Activated B cell treated with CpG ODN at 0.5 μM for 24 hours (primary cell): ENCODE results near the gene EWSR1. TPM values are rescaled to one million over a fixed set of nuclear protein-coding genes. Genes with fewer than 3 reads are reported as not detected.

Source experiments
- ATAC-seq: fragments of 200-7000 bp; cut with Tn5 transposase; one replicate; pipeline ENCODE4 v1.10.0; 2021; ENCODE audit warnings: low read depth, mild to moderate bottlenecking, moderate library complexity
- CTCF ChIA-PET: fragments of 350-600 bp; sonication (Branson Sonifier 250); formaldehyde crosslinking; loops from one replicate; lab custom pipeline; 2021; ENCODE audit warnings: antibody characterized with exemption; lab: Charles Lee
- POLR2A ChIA-PET: fragments of 350-600 bp; sonication (Branson Sonifier 250); formaldehyde crosslinking; loops from one replicate; lab custom pipeline; 2021; ENCODE audit warnings: antibody characterized with exemption; lab: Charles Lee
- DNase-seq: peaks from one replicate; pipeline ENCODE4 v3.0.0; 2022
- H3K27ac Mint-ChIP-seq: one replicate; pipeline ENCODE4 v1.8.0; 2020; ENCODE audit warnings: mixed read lengths
- H3K27me3 Mint-ChIP-seq: one replicate; pipeline ENCODE4 v1.8.0; 2021; ENCODE audit warnings: mixed read lengths
- H3K36me3 Mint-ChIP-seq: one replicate; pipeline ENCODE4 v1.8.0; 2021; ENCODE audit warnings: low read depth, mixed read lengths
- H3K4me1 Mint-ChIP-seq: one replicate; pipeline ENCODE4 v1.8.0; 2021; ENCODE audit warnings: mixed read lengths
- H3K4me3 Mint-ChIP-seq: one replicate; pipeline ENCODE4 v1.8.0; 2020; ENCODE audit warnings: mild to moderate bottlenecking, mixed read lengths
- H3K9me3 Mint-ChIP-seq: one replicate; pipeline ENCODE4 v1.8.0; 2020; ENCODE audit warnings: mixed read lengths
- intact Hi-C: fragments of 100-400 bp; cut with micrococcal nuclease; formaldehyde crosslinking; loops from one replicate; pipeline ENCODE4 v1.15.1; 2024
- total RNA-seq: library from RNA; stranded (reverse); gene quantifications from 2 replicates; pipeline ENCODE4 v1.2.3, GENCODE V29; 2022
- TF ChIP-seq, protein P1 (sequence below): fragments of 200-600 bp; IDR thresholded peaks from one replicate; pipeline ENCODE4 v1.8.0; 2022; ENCODE audit warnings: antibody characterized with exemption, mild to moderate bottlenecking

The EWSR1 gene
- total RNA-seq, 1 donor from 2014 or later, result 382 TPM

DNA sequence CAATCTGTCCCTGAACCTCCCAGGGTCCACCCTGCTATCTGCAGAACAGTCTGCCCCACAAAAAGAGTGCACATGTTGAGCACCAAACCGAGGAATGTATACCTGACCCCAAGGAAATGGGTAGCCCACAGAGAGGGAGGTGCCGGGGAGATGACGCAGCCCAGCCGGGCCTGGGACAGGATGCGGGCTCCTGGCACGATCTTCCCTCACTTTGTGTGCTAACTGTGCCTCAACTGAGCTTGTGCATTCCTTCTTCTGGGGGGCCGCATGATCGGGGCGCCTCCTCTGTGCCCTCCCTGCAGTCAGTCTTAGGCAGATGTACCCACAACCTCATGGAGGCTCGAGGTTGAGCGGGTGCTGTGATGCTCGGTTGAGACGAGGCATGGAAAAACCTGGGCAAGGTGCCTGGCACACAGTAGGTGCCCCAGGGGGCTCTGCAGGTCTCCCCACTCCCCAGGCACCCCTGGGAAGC lies 40.8 kb downstream of the EWSR1 start:
- CTCF ChIA-PET, result no interaction called here
- peaks cover 34% of the 10 kb centered on the region for H3K27me3 Mint-ChIP-seq
- POLR2A ChIA-PET, result no interaction called here
- no peak overlapping the region for H3K4me3 Mint-ChIP-seq
- no peak for ATAC-seq
- H3K27ac Mint-ChIP-seq, result no peak overlapping the region
- peaks cover 34% of the 10 kb centered on the region for H3K4me1 Mint-ChIP-seq
- H3K36me3 Mint-ChIP-seq, result no peaks in the 10 kb centered on the region
- no peak for DNase-seq
- no peaks in the 10 kb centered on the region for H3K9me3 Mint-ChIP-seq
- intact Hi-C loops, result no loop called here
- TF ChIP-seq, protein P1, sequence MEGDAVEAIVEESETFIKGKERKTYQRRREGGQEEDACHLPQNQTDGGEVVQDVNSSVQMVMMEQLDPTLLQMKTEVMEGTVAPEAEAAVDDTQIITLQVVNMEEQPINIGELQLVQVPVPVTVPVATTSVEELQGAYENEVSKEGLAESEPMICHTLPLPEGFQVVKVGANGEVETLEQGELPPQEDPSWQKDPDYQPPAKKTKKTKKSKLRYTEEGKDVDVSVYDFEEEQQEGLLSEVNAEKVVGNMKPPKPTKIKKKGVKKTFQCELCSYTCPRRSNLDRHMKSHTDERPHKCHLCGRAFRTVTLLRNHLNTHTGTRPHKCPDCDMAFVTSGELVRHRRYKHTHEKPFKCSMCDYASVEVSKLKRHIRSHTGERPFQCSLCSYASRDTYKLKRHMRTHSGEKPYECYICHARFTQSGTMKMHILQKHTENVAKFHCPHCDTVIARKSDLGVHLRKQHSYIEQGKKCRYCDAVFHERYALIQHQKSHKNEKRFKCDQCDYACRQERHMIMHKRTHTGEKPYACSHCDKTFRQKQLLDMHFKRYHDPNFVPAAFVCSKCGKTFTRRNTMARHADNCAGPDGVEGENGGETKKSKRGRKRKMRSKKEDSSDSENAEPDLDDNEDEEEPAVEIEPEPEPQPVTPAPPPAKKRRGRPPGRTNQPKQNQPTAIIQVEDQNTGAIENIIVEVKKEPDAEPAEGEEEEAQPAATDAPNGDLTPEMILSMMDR, result no peak

DNA sequence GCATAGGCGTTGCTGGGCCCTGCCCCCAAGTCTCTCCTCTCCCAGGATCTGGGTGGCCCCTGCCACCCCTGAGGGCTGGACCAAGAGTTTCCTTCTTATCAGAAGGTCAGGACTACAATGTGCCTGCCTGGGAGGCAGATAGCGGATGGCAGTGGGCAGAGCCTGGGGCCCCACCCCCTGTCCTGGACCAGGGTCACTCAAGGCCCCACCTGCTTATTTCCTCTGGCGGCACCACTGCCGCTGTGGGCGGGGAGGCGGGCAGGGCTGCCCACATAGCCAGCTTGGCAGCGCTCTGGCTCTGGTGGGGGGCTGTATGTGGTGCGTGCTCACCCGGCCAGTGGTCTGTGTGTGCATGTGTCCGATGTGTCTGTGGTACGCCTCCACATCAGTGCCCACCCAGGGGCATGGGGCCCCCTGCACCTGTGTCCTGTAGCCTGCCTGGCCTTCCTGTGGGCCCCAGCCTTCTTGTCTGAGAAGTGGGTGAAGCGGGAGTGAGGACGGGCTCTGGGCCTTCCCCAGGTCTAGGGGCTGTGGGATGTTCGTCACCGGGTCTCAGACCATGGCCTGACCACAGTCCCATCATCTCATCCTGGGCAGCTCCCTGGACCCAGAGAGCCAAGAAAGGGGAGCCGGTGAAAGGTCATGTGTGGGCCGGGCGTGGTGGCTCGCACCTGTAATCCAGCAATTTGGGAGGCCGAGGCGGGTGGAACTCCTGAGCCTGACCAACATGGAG lies 41.4 kb downstream of the EWSR1 start:
- no peak for DNase-seq
- ATAC-seq, result no peak
- Mint-ChIP-seq H3K27me3 (peaks cover 41% of the 10 kb centered on the region), H3K36me3 (no peaks in the 10 kb centered on the region), H3K4me3 (no peak overlapping the region), H3K4me1 (peaks cover 41% of the 10 kb centered on the region), H3K27ac (no peak overlapping the region), H3K9me3 (no peaks in the 10 kb centered on the region)
- intact Hi-C loops, result no loop called here
- TF ChIP-seq, protein P1, result no peak
- ChIA-PET POLR2A (no interaction called here), CTCF (no interaction called here)

DNA sequence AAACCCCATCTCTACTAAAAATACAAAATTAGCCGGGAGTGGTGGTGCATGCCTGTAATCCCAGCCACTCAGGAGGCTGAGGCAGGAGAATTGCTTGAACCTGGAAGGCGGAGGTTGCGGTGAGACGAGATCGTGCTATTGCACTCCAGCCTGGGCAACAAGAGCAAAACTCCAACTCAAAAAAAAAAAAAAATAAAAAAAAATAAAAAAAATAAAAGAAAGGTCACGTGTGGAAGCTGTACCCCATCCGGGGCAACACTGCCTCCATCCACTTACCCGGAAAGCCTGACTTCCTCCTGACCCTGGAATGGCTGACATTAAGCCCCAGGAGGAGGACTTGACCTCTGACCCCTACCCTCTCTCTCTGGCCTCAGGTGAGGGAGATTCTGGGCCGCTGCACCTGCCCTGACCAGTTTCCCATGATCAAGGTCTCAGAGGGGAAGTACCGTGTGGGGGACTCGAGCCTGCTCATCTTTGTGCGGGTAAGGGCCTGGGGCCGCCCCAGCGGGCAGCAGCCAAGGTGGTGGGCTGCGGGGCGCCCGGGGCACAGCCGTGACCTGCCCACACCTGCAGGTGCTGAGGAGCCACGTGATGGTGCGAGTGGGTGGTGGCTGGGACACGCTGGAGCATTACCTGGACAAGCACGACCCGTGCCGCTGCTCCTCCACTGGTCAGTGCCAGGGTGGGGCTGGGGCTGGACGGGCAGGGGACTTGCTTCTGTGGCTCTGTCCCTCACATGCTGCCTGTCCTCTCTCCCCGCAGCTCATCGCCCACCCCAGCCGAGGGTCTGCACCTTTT lies 42.2 kb downstream of the EWSR1 start:
- intact Hi-C loops, result no loop called here
- ATAC-seq, result no peak
- TF ChIP-seq, protein P1, result no peak
- CTCF ChIA-PET, result no interaction called here
- Mint-ChIP-seq H3K27ac (no peak overlapping the region), H3K4me1 (peaks cover 45% of the 10 kb centered on the region), H3K9me3 (no peaks in the 10 kb centered on the region), H3K27me3 (peaks cover 40% of the 10 kb centered on the region), H3K4me3 (no peak overlapping the region), H3K36me3 (no peaks in the 10 kb centered on the region)
- POLR2A ChIA-PET, result no interaction called here
- DNase-seq, result no peak

DNA sequence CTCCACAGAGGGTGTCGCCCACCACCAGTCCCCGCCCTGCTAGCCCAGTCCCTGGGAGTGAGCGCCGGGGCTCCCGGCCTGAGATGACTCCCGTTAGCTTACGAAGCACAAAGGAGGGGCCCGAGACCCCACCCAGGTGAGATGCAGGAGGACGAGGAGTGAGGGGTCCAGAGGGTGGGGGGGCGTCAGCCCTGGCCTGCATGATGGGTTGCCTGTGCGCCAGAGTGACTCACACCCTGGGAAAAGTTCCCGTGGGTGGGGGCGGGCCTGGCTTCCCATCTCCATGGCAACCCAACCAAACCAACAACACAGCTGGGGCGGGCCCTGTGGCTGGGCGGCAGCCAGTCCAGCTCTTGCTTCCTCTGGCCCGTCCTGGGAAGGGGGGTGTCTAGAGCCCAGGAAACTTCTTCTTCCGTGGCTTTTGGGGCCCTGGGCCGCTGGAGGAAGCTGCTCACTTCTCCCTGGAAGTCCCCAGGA lies 42.8 kb downstream of the EWSR1 start:
- peak; percentile 53 for ATAC-seq
- no peaks in the 10 kb centered on the region for H3K9me3 Mint-ChIP-seq
- peaks cover 42% of the 10 kb centered on the region for H3K4me1 Mint-ChIP-seq
- TF ChIP-seq, protein P1, result no peak
- H3K27me3 Mint-ChIP-seq, result peaks cover 37% of the 10 kb centered on the region
- no peak overlapping the region for H3K4me3 Mint-ChIP-seq
- POLR2A ChIA-PET, result no interaction called here
- H3K36me3 Mint-ChIP-seq, result no peaks in the 10 kb centered on the region
- CTCF ChIA-PET, result no interaction called here
- no peak for DNase-seq
- H3K27ac Mint-ChIP-seq, result no peak overlapping the region
- intact Hi-C loops, result no loop called here
